HG03097 (cell line): ENCODE data around the gene PPM1N.

Experiments used
- ATAC-seq: cut with Tn5 transposase; IDR thresholded peaks from one replicate; pipeline ENCODE4 v1.9.1; 2021; ENCODE audit not compliant: unreplicated experiment, low FRiP score

The PPM1N gene

DNA sequence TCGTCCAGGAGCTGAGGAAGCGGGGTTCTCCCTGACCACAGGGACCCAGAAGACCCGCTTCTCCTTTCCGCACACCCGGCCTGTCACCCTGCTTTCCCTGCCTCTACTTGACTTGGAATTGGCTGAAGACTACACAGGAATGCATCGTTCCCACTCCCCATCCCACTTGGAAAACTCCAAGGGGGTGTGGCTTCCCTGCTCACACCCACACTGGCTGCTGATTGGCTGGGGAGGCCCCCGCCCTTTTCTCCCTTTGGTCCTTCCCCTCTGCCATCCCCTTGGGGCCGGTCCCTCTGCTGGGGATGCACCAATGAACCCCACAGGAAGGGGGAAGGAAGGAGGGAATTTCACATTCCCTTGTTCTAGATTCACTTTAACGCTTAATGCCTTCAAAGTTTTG is 27.9 kb downstream of the PPM1N start:
- ATAC-seq: no peak

GRCh38 chr19:45526971-45527370 is 28.7 kb downstream of the PPM1N start:
- ATAC-seq: no peak

GRCh38 chr19:45527731-45528130 is 29.5 kb downstream of the PPM1N start:
- no peak for ATAC-seq

- no peak for ATAC-seq
Measured at GRCh38 chr19:45528149-45528743, 30.0 kb downstream of the PPM1N start.

GRCh38 chr19:45528744-45529419 is 30.6 kb downstream of the PPM1N start:
- ATAC-seq: no peak

- ATAC-seq: no peak
Measured at GRCh38 chr19:45529420-45529785, 31.2 kb downstream of the PPM1N start.

DNA sequence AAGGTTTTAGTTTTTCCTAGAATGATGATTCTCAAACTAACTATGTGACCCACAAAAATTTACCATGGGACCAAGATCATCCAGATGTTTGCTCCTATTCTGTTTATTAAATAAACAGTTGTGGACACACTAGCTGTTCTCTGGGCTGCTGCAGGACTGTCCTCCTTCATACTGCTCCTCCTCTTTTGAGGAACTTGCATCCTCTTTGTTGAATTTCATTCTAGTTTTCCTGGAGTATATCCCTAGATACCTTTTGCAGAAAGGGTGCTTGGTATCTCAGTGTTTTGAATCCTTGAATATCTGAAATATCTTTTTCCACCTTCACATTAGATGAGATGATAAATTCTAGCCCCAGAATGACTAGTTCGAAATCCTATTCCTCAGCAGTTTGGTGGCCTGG is 33.1 kb downstream of the PPM1N start:
- ATAC-seq: no peak

- ATAC-seq: no peak
Measured at GRCh38 chr19:45539459-45539858, 41.2 kb downstream of the PPM1N start.

- no peak for ATAC-seq
Measured at GRCh38 chr19:45542234-45542668, 44.0 kb downstream of the PPM1N start.

DNA sequence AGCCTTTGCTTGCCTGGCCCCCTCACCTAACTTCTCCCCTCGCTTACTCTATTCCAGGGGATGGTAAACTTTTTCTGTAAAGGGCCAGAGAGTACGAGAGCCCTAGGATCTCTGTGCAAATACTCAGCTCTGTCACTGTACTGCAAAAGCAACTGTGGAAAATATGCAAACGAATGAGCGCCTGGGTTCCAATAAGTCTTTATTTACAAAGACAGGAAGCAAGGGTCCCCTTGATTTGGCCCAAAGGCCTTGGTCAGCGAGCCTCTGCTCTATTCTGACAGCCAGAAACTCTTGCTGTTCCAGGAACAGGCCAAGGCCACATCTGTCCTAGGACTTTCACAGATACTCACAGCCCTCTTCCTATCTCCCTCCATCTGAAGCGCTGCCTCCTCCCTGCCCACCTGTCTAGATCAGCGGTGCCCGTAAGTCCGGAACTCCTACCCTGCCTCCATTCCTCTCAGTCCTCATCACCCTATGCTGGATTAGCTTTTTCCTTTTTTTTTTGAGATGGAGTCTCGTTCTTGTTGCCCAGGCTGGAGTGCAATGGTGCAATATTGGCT is 49.0 kb downstream of the PPM1N start:
- ATAC-seq: no peak

- no peak for ATAC-seq
Measured at GRCh38 chr19:45547965-45548609, 49.8 kb downstream of the PPM1N start.
